ENCODE measurements around the gene EIF4ENIF1. TPM values are rescaled to one million over a fixed set of nuclear protein-coding genes. Genes with fewer than 3 reads are reported as not detected.

EIF4ENIF1 gene, protein sequence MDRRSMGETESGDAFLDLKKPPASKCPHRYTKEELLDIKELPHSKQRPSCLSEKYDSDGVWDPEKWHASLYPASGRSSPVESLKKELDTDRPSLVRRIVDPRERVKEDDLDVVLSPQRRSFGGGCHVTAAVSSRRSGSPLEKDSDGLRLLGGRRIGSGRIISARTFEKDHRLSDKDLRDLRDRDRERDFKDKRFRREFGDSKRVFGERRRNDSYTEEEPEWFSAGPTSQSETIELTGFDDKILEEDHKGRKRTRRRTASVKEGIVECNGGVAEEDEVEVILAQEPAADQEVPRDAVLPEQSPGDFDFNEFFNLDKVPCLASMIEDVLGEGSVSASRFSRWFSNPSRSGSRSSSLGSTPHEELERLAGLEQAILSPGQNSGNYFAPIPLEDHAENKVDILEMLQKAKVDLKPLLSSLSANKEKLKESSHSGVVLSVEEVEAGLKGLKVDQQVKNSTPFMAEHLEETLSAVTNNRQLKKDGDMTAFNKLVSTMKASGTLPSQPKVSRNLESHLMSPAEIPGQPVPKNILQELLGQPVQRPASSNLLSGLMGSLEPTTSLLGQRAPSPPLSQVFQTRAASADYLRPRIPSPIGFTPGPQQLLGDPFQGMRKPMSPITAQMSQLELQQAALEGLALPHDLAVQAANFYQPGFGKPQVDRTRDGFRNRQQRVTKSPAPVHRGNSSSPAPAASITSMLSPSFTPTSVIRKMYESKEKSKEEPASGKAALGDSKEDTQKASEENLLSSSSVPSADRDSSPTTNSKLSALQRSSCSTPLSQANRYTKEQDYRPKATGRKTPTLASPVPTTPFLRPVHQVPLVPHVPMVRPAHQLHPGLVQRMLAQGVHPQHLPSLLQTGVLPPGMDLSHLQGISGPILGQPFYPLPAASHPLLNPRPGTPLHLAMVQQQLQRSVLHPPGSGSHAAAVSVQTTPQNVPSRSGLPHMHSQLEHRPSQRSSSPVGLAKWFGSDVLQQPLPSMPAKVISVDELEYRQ
- 46.4 and 53.6 TPM in 2 replicates for total RNA-seq

DNA sequence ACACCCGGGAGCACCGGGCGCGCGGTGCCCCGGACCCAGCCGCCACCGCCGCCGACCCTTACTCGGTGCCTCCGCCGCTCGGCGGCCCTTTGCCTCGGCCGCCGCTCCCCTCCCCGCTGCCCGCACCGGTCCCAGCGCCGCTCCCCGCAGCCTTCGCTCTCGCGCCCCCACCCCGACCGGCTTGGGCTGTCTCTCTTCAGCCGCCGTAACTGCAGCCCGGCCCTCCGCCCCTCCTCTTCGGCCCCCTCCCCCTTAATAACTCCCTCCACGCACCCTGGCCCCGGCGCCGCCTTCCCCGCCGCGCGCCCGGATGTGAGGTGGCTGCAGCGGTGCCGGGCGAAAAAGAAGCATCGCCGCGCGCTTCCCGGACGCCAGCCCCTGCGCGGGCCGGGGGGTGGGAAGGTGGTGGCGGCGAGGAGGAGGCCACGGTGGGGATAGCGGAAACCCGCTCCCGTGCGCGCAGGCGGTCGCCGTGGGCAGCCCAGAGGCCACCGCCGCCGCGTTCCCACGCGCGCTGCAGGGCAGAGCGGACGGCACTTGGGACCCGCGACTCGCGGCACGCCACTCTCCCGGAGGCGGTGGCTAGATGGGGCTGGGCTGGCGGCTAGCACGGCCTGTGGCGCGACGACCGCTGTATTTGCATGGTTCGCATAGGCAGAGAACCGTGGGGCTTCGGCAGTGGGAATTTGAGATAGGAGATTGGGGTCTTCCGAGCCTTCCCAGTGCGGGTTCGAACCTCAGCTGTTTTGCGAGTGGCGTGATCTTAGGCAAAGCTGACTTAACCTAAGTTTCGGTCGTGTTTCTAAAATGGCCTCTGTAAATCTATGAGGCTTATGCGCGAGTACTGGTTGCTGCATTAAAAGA is at the start of gene EIF4ENIF1:
TSS of gene EIF4ENIF1 (minus strand) at position 211 of the 864 bp plus-strand sequence. CDS start 1,124 bp downstream, outside the sequence.
- Mint-ChIP-seq H3K36me3 (ENCODE audit: low read depth) (peaks cover 35% of the 10 kb centered on the region), H3K27me3 (no peaks in the 10 kb centered on the region), H3K4me3 (peak within 1 kb of the TSS; percentile 93), H3K9me3 (no peaks in the 10 kb centered on the region), H3K4me1 (peaks cover 53% of the 10 kb centered on the region), H3K27ac (peak within 1 kb of the TSS; percentile 100)
- TF ChIP-seq, protein P1, sequence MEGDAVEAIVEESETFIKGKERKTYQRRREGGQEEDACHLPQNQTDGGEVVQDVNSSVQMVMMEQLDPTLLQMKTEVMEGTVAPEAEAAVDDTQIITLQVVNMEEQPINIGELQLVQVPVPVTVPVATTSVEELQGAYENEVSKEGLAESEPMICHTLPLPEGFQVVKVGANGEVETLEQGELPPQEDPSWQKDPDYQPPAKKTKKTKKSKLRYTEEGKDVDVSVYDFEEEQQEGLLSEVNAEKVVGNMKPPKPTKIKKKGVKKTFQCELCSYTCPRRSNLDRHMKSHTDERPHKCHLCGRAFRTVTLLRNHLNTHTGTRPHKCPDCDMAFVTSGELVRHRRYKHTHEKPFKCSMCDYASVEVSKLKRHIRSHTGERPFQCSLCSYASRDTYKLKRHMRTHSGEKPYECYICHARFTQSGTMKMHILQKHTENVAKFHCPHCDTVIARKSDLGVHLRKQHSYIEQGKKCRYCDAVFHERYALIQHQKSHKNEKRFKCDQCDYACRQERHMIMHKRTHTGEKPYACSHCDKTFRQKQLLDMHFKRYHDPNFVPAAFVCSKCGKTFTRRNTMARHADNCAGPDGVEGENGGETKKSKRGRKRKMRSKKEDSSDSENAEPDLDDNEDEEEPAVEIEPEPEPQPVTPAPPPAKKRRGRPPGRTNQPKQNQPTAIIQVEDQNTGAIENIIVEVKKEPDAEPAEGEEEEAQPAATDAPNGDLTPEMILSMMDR (IDR thresholded peaks at IDR 0.05), result no peak
- ATAC-seq (ENCODE audit: low read depth), result peak; percentile 66
- ChIA-PET CTCF (interaction anchor here (1.6 kb wide), 1 partner anchor 38 kb away, joined by 6 read pairs; no protein-coding TSS in a partner anchor), POLR2A (interaction anchor here (0.6 to 3.9 kb wide), 11 partner anchors 10 to 1775 kb away, joined by 3 to 16 read pairs (median 5); partner anchors contain the start of gene PATZ1)
- peak; percentile 82 for DNase-seq
- intact Hi-C loops (cut with micrococcal nuclease), result loop anchor here (1.0 to 10.0 kb wide), 10 partner anchors 7 to 1133 kb away; partner anchors contain the start of genes CCDC157, PRR14L, SF3A1 and SMTN

DNA sequence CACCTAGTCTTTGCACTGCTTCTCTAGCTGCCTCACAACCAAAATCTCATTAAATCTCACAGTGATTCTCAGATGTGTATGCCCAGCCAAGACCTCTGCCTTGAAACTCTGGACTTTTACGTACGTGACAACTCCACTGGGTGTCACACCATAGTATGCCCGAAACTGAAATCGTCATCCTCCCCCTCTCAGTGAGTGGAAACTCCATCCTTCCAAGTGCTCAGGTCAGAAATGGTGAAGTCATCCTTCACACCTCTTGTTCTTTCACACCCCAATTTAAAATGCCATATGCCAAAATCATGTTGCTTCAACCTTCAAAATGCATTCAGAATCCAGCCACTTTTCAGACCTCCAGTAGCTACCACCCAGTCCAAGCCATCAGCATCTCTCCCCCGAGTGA is 49.2 kb upstream of the EIF4ENIF1 start:
- DNase-seq (no peak), ATAC-seq (ENCODE audit: low read depth) (no peak)
- Mint-ChIP-seq H3K36me3 (ENCODE audit: low read depth) (peaks cover 33% of the 10 kb centered on the region), H3K27ac (no peak overlapping the region), H3K4me3 (no peak overlapping the region), H3K27me3 (no peaks in the 10 kb centered on the region), H3K9me3 (no peaks in the 10 kb centered on the region), H3K4me1 (peaks cover 13% of the 10 kb centered on the region)
- ChIA-PET POLR2A (no interaction called here), CTCF (no interaction called here)
- TF ChIP-seq, protein P1 (IDR thresholded peaks at IDR 0.05), result no peak
- intact Hi-C loops (cut with micrococcal nuclease), result no loop called here

DNA sequence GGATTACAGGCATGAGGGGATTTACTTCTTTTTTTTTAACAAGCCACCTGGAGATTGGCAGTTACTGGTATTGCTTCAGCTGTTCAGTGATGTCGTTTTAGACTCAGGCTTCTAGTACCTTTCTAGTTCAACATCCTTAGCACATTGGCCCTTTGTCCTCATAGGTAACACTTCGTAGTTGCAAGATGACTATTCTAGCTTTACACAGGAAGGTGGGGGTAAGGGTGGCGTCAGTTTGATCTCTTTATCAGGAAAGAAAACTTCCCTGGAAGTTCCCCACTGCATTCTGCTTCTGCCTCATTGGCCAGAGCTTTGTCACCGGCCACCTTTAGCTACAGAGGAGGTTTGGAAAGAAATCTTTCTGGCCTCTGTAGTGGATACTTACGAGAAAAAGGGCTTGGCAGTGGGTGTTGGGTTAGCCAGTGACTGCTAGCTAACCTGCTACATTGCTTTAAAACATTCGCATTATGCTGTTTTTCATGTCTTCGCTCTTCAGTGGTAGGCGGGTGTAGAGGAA is 47.4 kb upstream of the EIF4ENIF1 start:
- H3K27me3 Mint-ChIP-seq, result no peaks in the 10 kb centered on the region
- peaks cover 13% of the 10 kb centered on the region for H3K4me1 Mint-ChIP-seq
- intact Hi-C loops (cut with micrococcal nuclease), result no loop called here
- ATAC-seq (ENCODE audit: low read depth), result peak; percentile 34
- peaks cover 42% of the 10 kb centered on the region for H3K36me3 Mint-ChIP-seq (ENCODE audit: low read depth)
- no peaks in the 10 kb centered on the region for H3K9me3 Mint-ChIP-seq
- CTCF ChIA-PET, result interaction anchor here (1.1 to 1.5 kb wide), 2 partner anchors 20 to 85 kb away, joined by 4 to 6 read pairs; no protein-coding TSS in a partner anchor
- no peak overlapping the region for H3K4me3 Mint-ChIP-seq
- TF ChIP-seq, protein P1 (IDR thresholded peaks at IDR 0.05), result no peak
- DNase-seq, result no peak
- POLR2A ChIA-PET, result interaction anchor here (1.4 kb wide), 1 partner anchor 42 kb away, joined by 3 read pairs; no protein-coding TSS in a partner anchor
- H3K27ac Mint-ChIP-seq, result peak overlapping the region; percentile 47

DNA sequence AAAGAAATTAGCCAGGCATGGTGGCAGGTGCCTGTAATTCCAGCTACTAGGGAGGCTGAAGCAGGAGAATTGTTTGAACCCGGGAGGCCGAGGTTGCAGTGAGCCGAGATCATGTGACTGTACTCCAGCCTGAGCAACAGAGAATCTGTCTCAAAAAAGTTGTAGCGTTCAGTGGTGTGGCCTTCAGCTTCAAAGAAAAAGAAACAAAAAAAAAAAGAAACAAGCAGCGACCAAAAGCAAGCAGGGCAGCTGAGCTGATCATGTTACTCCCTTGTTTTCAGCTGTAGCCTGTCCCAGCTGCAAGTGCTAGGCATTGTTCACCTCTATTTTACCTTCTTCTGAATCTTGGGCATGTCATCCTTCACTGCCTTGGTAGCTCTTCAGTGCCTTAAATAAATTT is 43.7 kb upstream of the EIF4ENIF1 start:
- Mint-ChIP-seq H3K9me3 (no peaks in the 10 kb centered on the region), H3K4me1 (peaks cover 10% of the 10 kb centered on the region), H3K27me3 (no peaks in the 10 kb centered on the region), H3K36me3 (ENCODE audit: low read depth) (peaks cover 50% of the 10 kb centered on the region), H3K4me3 (no peak overlapping the region), H3K27ac (peak overlapping the region; percentile 25)
- TF ChIP-seq, protein P1 (IDR thresholded peaks at IDR 0.05), result no peak
- no peak for ATAC-seq (ENCODE audit: low read depth)
- POLR2A ChIA-PET, result no interaction called here
- CTCF ChIA-PET, result no interaction called here
- DNase-seq, result no peak
- intact Hi-C loops (cut with micrococcal nuclease), result no loop called here

All from activated B cell treated with CpG ODN at 0.5 μM for 24 hours (primary cell).